Placental pericyte (primary cell): Measurements from ENCODE around the gene CLDN14. TPM values are rescaled to one million over a fixed set of nuclear protein-coding genes. Genes with fewer than 3 reads are reported as not detected.

Experiments
- total RNA-seq: library from RNA; depleted of rRNA; stranded (reverse); fragments of >200 nt; gene quantifications from 2 replicates; pipeline ENCODE4 v1.2.3, GENCODE V29; 2012

CLDN14 gene, protein sequence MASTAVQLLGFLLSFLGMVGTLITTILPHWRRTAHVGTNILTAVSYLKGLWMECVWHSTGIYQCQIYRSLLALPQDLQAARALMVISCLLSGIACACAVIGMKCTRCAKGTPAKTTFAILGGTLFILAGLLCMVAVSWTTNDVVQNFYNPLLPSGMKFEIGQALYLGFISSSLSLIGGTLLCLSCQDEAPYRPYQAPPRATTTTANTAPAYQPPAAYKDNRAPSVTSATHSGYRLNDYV
- 0.29 TPM in 1 of 2 replicates, not detected in the other for total RNA-seq

GRCh38 chr21:36479415-36480402, at the start of gene CLDN14:
Gene CLDN14, minus strand, starts transcription at chr21:36480122. Its CDS starts 18,427 bp downstream, at chr21:36461695.

Other genes with a start within 250 kb of the CLDN14 start
- 29.5 and 43.8 TPM in 2 replicates for gene MORC3, start 159.9 kb downstream of the CLDN14 start, total RNA-seq
- 0.66 and 7.7 TPM in 2 replicates for gene CHAF1B, start 94.7 kb downstream of the CLDN14 start, total RNA-seq
- gene SIM2, start 219.0 kb upstream of the CLDN14 start, total RNA-seq = 0.44 and 12.5 TPM in 2 replicates